Uterus (tissue), 2 donors: ENCODE data around the gene IER2.

Experiments
- POLR2A ChIP-seq, 2 donors: fragments of 450-650 bp; IDR thresholded peaks; one replicate each; pipeline ENCODE4 v1.6.1; 2016; ENCODE audit warnings: antibody characterized with exemption in 2 of 2, mild to moderate bottlenecking in 1 of 2, moderate library complexity in 1 of 2
- TF ChIP-seq, protein P1 (sequence below), 4 experiments: fragments of 200-600 bp in 2 of 4; fragments of 450-650 bp in 2 of 4; sonication (generic) in 2 of 4; IDR thresholded peaks; one replicate each; pipeline ENCODE4 v1.5.1; 2016 to 2019; ENCODE audit warnings: antibody characterized with exemption in 4 of 4, mild to moderate bottlenecking in 2 of 4, moderate library complexity in 1 of 4

DNA sequence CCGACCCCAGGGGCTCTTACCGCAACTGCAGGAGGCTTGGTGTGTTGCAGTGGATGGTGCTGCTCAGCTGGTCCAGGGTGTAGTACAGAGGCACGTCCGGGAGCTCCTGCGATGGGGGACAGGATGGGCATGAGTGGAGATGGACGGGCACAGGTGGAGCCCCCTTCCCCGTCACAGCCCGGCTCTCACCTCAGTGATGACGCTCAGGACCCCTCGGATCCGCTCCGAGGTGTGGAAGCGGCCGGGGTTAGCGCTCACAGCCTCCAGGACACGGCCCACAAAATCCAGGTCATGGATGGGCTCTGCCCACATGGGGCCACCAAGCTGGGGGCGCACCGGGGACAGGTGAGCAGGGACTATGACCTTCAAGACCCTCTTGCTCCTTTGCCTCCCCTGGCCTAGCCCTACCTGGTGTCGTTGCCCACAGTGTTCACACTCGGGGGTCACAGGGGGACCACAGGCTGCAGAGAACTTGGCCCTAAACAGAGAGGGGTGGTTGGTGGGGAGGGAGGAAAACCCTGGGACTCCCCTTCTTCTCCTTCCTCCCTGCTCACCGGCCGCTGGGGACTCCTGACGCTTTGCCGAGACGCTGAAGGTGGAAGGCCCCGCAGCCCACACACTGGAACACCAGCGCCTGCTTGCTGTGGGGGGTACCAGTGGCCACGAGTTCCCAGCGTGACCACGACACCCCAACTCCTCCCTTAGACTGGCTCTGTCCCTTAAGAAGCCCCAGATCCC lies 40.7 kb upstream of the IER2 start:
- TF ChIP-seq, protein P1, sequence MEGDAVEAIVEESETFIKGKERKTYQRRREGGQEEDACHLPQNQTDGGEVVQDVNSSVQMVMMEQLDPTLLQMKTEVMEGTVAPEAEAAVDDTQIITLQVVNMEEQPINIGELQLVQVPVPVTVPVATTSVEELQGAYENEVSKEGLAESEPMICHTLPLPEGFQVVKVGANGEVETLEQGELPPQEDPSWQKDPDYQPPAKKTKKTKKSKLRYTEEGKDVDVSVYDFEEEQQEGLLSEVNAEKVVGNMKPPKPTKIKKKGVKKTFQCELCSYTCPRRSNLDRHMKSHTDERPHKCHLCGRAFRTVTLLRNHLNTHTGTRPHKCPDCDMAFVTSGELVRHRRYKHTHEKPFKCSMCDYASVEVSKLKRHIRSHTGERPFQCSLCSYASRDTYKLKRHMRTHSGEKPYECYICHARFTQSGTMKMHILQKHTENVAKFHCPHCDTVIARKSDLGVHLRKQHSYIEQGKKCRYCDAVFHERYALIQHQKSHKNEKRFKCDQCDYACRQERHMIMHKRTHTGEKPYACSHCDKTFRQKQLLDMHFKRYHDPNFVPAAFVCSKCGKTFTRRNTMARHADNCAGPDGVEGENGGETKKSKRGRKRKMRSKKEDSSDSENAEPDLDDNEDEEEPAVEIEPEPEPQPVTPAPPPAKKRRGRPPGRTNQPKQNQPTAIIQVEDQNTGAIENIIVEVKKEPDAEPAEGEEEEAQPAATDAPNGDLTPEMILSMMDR (IDR thresholded peaks at IDR 0.05): no peak
- TF ChIP-seq POLR2A (IDR thresholded peaks at IDR 0.05): no peak
